ENCODE results near the gene PDCD1LG2. TPM values are rescaled to one million over a fixed set of nuclear protein-coding genes. Genes with fewer than 3 reads are reported as not detected.

PDCD1LG2 gene
- total and polyA plus RNA-seq, 2 donors, result 0.81 to 0.95 TPM

DNA sequence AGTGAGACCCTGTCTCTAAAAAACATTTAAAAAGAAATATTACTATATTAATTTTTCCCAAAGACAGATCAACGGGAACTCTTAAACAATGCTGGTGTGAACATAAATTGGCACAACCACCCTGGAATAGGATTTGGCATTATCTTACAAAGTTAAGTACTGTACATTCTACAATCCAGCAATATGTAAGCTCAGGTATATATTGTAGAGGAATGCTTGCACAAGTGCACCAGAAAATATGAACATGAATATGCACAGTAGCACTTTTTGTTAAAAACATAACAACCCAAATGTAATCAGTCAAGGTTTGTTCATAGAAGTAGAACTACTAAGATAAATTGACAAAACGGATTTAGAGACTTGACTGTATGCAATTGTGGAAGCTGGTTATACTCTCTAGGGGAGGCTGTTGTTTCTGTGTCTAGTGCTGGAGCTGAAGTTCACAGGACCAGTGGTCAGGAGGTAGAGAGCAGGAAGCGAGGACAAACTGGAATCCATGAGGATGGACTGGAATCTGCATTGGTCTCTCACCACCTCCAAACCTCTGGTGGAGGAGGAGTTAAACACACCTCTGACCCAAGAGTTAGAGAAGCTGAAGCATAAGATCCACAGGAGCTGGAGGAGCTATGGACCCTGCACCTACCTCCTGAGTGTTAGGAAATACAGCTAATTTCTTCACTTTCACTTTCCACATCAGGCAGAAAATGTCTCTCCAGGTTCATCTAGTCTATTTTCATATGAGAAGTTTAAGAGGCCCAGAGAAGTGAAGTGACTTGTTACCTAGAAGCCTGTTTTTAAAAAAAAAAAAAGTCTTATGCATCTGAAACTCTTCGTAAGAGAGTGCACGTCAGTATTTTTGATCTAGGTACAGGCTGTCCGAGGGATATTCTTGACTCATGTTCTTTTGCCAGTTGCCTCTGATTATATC, 98.2 kb downstream of the PDCD1LG2 start:
- 63% methylated on average over 6 of the region's 6 CpGs for WGBS
- H3K4me3 ChIP-seq (ENCODE audit: low read depth, low read length), result peak overlapping the region; percentile 24
- no peak overlapping the region for H3K27ac ChIP-seq (ENCODE audit: low read depth)
- H3K36me3 ChIP-seq (ENCODE audit: insufficient read depth), result no peaks in the 10 kb centered on the region
- no peaks in the 10 kb centered on the region for H3K4me1 ChIP-seq (ENCODE audit: insufficient read depth)
- DNase-seq (ENCODE audit: extremely low spot score), result no peak

DNA sequence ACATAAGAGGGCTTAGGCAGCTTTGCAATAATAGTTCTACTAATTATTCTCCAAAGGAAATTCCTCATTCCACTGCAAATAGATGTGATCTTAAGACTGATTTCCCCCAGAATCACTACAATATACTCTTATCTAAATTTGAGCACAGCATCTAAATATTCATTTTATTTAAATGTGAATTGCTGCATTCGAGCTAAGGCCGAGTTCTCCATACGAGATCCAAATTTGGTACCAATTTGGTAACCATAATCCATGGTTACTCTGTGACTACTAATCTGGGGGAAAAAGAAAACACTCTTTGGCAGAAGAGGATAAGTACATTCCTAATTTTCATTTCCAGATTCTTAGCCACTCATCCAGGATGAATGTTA, 98.9 kb downstream of the PDCD1LG2 start:
- no peak overlapping the region for H3K27ac ChIP-seq (ENCODE audit: low read depth)
- DNase-seq (ENCODE audit: extremely low spot score), result no peak
- WGBS, result 79% methylated on average over 3 of the region's 3 CpGs
- no peaks in the 10 kb centered on the region for H3K36me3 ChIP-seq (ENCODE audit: insufficient read depth)
- no peaks in the 10 kb centered on the region for H3K4me1 ChIP-seq (ENCODE audit: insufficient read depth)
- peak overlapping the region; percentile 24 for H3K4me3 ChIP-seq (ENCODE audit: low read depth, low read length)

DNA sequence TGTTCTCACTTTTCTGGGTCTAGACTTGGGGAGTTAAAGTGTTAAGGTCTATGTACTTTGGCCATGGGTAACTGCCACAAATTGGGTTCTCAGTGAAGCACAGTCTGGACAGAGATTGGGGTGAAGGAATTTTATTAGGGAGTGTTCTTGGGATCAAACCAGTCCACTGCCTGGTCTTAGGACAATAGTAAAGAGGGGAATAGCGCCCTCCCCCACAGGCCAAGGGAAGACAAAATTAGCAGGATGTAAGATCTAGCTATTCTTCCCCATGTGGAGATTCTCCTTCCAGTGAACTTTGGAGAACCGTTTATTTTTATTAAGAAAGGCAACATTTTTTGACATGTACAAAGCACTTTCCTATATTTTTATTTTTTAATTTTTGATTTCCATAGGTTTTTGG, 100.2 kb downstream of the PDCD1LG2 start:
- DNase-seq (ENCODE audit: extremely low spot score), result no peak
- WGBS, result 70% methylated on average over 2 of the region's 2 CpGs
- Histone ChIP-seq H3K27ac (ENCODE audit: low read depth) (no peak overlapping the region), H3K4me1 (ENCODE audit: insufficient read depth) (no peaks in the 10 kb centered on the region), H3K36me3 (ENCODE audit: insufficient read depth) (no peaks in the 10 kb centered on the region), H3K4me3 (ENCODE audit: low read depth, low read length) (no peak overlapping the region)

DNA sequence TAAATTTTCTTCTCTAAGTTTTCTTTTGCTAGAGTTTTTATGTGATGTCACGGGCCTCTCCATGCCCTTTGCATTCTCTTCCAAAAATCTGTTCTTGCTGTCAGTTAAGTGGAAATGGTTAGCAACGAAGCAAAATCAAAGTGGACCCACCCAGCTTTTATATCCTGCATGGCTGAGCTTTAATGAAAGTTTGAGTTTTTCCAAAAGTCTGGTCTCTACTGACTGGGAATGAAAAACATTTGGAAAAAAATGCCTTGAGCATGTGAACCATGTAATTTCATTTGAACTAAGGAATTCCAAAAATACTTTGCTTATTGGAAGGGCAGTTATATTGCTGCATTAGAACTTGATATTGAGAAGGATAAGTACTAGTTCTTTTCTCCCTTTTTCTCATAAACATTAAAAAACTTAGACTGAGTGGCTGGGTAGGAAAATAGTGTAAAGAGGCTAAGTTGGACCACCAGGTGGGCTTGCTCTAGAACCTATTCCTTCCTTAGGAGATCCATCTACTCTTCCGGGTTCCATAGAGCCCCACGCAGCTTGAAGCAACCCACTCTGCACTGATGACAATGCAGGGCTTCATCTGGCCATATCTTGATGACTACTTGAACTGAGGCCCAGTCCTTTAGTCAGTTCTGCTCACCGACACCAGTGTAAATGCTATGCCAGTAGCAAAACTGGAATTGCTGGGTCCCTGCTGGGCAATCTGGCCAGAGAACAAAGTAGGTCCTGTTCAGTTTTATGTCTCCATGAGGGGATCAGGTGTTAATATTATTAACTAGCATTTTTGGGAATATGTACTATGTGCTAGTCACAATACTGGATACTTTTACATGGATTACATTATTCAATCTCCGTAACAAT, 101.2 kb downstream of the PDCD1LG2 start:
- WGBS, result 77% methylated on average over 6 of the region's 6 CpGs
- H3K36me3 ChIP-seq (ENCODE audit: insufficient read depth), result no peaks in the 10 kb centered on the region
- no peak for DNase-seq (ENCODE audit: extremely low spot score)
- H3K4me1 ChIP-seq (ENCODE audit: insufficient read depth), result no peaks in the 10 kb centered on the region
- H3K27ac ChIP-seq (ENCODE audit: low read depth), result no peak overlapping the region
- H3K4me3 ChIP-seq (ENCODE audit: low read depth, low read length), result no peak overlapping the region

DNA sequence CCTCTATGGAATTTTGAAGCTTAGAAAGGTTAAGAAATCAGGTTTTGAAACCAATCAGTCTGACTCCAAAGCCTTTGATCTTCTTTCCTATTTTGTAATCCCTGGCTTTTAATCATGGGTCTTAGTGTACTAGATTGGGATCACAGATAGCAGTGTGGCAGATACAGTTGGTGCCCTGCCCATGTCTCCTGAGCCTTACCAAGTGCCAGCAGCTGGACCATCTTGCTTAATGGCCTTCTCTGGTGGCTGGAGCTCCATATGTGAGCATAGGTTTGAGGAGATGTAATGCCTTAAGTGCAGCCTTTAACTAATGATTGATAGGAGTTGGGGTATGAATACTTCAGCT, 101.8 kb downstream of the PDCD1LG2 start:
- no peaks in the 10 kb centered on the region for H3K36me3 ChIP-seq (ENCODE audit: insufficient read depth)

DNA sequence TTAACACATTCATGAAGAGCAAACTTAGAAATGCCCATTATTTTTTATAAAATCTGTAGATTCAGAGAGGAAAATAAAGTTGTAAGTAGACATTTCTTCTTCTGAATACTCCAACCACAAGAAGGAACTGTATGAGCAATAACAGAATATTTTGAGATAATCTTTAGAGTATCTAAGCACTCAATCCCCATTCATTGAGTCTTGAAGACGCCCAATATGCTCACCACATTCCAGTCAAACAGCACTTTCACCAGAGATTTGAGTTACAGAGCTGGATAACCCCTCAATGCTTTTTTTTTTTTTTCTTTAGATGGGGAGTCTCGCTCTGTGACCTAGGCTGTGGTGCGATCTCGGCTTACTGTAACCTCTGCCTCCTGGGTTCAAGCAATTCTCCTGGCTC, 103.9 kb downstream of the PDCD1LG2 start:
- H3K36me3 ChIP-seq (ENCODE audit: insufficient read depth), result no peaks in the 10 kb centered on the region
- H3K4me3 ChIP-seq (ENCODE audit: low read depth, low read length), result no peak overlapping the region
- H3K4me1 ChIP-seq (ENCODE audit: insufficient read depth), result no peaks in the 10 kb centered on the region
- no peak for DNase-seq (ENCODE audit: extremely low spot score)
- H3K27ac ChIP-seq (ENCODE audit: low read depth), result no peak overlapping the region
- WGBS, result 98% methylated on average over 4 of the region's 4 CpGs

More for the DNA sequence above, 101.8 kb downstream of the PDCD1LG2 start:
- H3K4me1 ChIP-seq (ENCODE audit: insufficient read depth), result no peaks in the 10 kb centered on the region
- DNase-seq (ENCODE audit: extremely low spot score), result no peak
- H3K4me3 ChIP-seq (ENCODE audit: low read depth, low read length), result no peak overlapping the region
- H3K27ac ChIP-seq (ENCODE audit: low read depth), result no peak overlapping the region

DNA sequence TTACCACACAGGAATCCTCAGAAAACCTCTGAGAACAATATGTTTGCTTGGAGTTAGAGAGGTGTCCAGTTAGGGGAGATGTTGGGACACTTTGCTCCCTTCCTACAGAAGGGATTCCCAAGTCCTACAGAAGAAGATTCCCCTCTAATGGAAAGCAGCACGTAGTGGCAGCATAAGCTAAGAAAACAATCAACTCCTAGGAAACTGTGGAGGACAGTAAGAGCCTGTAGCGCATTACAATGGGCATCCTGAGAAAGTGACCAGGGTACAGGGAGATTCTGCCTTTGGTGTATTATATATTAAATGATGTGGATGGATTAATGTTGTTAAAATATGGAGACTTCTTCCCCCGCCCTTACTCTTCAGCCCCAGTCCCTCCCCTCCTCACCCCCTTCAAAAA, 104.7 kb downstream of the PDCD1LG2 start:
- no peak for DNase-seq (ENCODE audit: extremely low spot score)
- H3K27ac ChIP-seq (ENCODE audit: low read depth), result no peak overlapping the region
- 89% methylated on average over 3 of the region's 3 CpGs for WGBS
- H3K4me3 ChIP-seq (ENCODE audit: low read depth, low read length), result no peak overlapping the region
- no peaks in the 10 kb centered on the region for H3K4me1 ChIP-seq (ENCODE audit: insufficient read depth)
- H3K36me3 ChIP-seq (ENCODE audit: insufficient read depth), result no peaks in the 10 kb centered on the region

DNA sequence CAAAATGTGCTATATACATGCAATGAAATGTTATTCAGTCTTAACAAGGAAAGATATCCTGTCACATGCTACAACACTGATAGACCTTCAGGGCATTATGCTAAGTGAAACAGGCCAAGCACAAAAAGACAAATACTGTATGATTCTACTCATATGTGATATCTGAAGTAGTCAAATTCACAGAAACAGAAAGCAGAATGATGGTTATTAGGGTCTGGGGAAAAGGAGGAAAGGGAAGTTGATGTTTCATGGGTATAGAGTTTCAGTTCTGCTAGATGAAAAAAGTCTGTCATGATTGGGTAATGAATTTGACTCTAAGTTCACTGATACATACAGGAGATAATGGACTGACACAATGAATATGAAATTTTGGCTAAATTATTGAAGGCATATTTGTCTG, 107.4 kb downstream of the PDCD1LG2 start:
- Histone ChIP-seq H3K36me3 (ENCODE audit: insufficient read depth) (no peaks in the 10 kb centered on the region), H3K27ac (ENCODE audit: low read depth) (no peak overlapping the region), H3K4me1 (ENCODE audit: insufficient read depth) (no peaks in the 10 kb centered on the region)

DNA sequence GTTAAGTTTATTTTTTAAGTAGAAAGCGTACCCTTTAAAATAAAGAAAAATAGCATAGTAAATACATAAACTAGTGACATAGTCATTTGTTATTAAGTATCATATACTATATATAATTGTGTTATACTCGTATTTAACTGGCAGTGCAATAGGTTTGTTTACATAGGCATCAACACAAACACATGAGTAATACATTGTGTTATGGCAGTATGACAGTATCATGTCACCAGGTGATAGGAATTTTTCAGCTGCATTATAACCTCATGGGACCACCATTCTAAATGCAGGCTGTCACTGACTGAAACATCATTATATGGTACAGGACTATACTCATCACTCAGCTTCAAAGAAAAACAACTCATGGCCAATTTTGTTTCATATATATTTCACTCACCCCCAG, 110.2 kb downstream of the PDCD1LG2 start:
- Histone ChIP-seq H3K27ac (ENCODE audit: low read depth) (no peak overlapping the region), H3K4me3 (ENCODE audit: low read depth, low read length) (no peak overlapping the region), H3K36me3 (ENCODE audit: insufficient read depth) (no peaks in the 10 kb centered on the region), H3K4me1 (ENCODE audit: insufficient read depth) (no peaks in the 10 kb centered on the region)
- no peak for DNase-seq (ENCODE audit: extremely low spot score)
- WGBS, result 87% methylated on average over 2 of the region's 2 CpGs

More for the DNA sequence above, 107.4 kb downstream of the PDCD1LG2 start:
- no peak overlapping the region for H3K4me3 ChIP-seq (ENCODE audit: low read depth, low read length)
- DNase-seq (ENCODE audit: extremely low spot score), result no peak

Other genes starting within 250 kb of the PDCD1LG2 start
- not detected for gene RLN2, start 205.8 kb upstream of the PDCD1LG2 start, total RNA-seq
- gene RLN2, start 205.8 kb upstream of the PDCD1LG2 start, polyA plus RNA-seq, result 0.25 TPM
- gene RLN1, start 170.7 kb upstream of the PDCD1LG2 start, total RNA-seq, result 0.42 TPM
- gene RLN1, start 170.7 kb upstream of the PDCD1LG2 start, polyA plus RNA-seq, result not detected
- gene PLGRKT, start 72.6 kb upstream of the PDCD1LG2 start, total RNA-seq, result 24.1 TPM
- gene PLGRKT, start 72.6 kb upstream of the PDCD1LG2 start, polyA plus RNA-seq, result 24.1 TPM
- 2.4 TPM for gene CD274, start 60.0 kb upstream of the PDCD1LG2 start, total RNA-seq
- 1.2 TPM for gene CD274, start 60.0 kb upstream of the PDCD1LG2 start, polyA plus RNA-seq
- 55.5 TPM for gene RIC1, start 118.6 kb downstream of the PDCD1LG2 start, total RNA-seq
- gene RIC1, start 118.6 kb downstream of the PDCD1LG2 start, polyA plus RNA-seq, result 12.9 TPM